EH (cell line): ENCODE data around the gene KBTBD13.

Experiments
- DNase-seq: peaks from one replicate; pipeline ENCODE4 v3.0.0-alpha.2; 2015; ENCODE audit warnings: low read depth

Gene KBTBD13

GRCh38 chr15:65051266-65051665, 25.3 kb upstream of the KBTBD13 start:
- no peak for DNase-seq

GRCh38 chr15:65052956-65053355, 23.6 kb upstream of the KBTBD13 start:
- DNase-seq = no peak

- DNase-seq = peak; percentile 75
These were observed 22.0 kb upstream of the KBTBD13 start for GRCh38 chr15:65054333-65055200.

- peak; percentile 30 for DNase-seq
These were observed 21.2 kb upstream of the KBTBD13 start for GRCh38 chr15:65055201-65055870.

GRCh38 chr15:65056106-65056505, 20.4 kb upstream of the KBTBD13 start:
- no peak for DNase-seq

- DNase-seq = peak; percentile 28
These were observed 19.5 kb upstream of the KBTBD13 start for GRCh38 chr15:65056868-65057548.

GRCh38 chr15:65057549-65057940, 19.0 kb upstream of the KBTBD13 start:
- no peak for DNase-seq

GRCh38 chr15:65058394-65059368, 17.9 kb upstream of the KBTBD13 start:
- no peak for DNase-seq

- no peak for DNase-seq
These were observed 17.2 kb upstream of the KBTBD13 start for GRCh38 chr15:65059369-65059750.

- DNase-seq = no peak
These were observed 16.5 kb upstream of the KBTBD13 start for GRCh38 chr15:65059931-65060596.

GRCh38 chr15:65060641-65061397, 15.7 kb upstream of the KBTBD13 start:
- DNase-seq = peak; percentile 45

GRCh38 chr15:65062061-65062460, 14.5 kb upstream of the KBTBD13 start:
- no peak for DNase-seq

GRCh38 chr15:65062726-65063125, 13.8 kb upstream of the KBTBD13 start:
- no peak for DNase-seq

GRCh38 chr15:65066001-65066634, 10.4 kb upstream of the KBTBD13 start:
- DNase-seq = no peak

GRCh38 chr15:65066635-65067316, 9.8 kb upstream of the KBTBD13 start:
- no peak for DNase-seq

- DNase-seq = no peak
These were observed 9.3 kb upstream of the KBTBD13 start for GRCh38 chr15:65067317-65067644.

GRCh38 chr15:65067645-65068402, 8.7 kb upstream of the KBTBD13 start, which contains the start of gene RASL12:
Gene RASL12 (minus strand): TSS chr15:65067991. CDS start chr15:65067835, 156 bp downstream.
- DNase-seq = no peak

GRCh38 chr15:65068403-65068788, 8.2 kb upstream of the KBTBD13 start:
- DNase-seq = no peak

GRCh38 chr15:65069179-65069578, 7.4 kb upstream of the KBTBD13 start:
- DNase-seq = peak; percentile 82
